Heart left ventricle (tissue), 16 donors: Measurements from ENCODE around the gene TBX20. TPM values are rescaled to one million over a fixed set of nuclear protein-coding genes. Genes with fewer than 3 reads are reported as not detected.

ENCODE experiments used
- ATAC-seq, 4 donors: fragments of 200-7000 bp; cut with Tn5 transposase; one replicate each; pipeline ENCODE4 v1.9.1; 2020 to 2022; ENCODE audit warnings: moderate library complexity in 4 of 4, mild to moderate bottlenecking in 3 of 4, moderate number of reproducible peaks in 1 of 4
- DNase-seq, 5 donors: peaks; one replicate each; pipeline ENCODE4 v3.0.0-alpha.2; 2020
- H3K27ac ChIP-seq, 12 donors: fragments of 200-600 bp; sonication (generic) in 4 of 12; one replicate each; pipeline versions ENCODE4 v1.5.0 to v1.8.0; 2016 to 2022; ENCODE audit warnings: mild to moderate bottlenecking in 2 of 12
- H3K27me3 ChIP-seq, 9 donors: fragments of 200-600 bp; sonication (generic) in 2 of 9; one replicate each; pipeline versions ENCODE4 v1.5.1 to v1.8.0; 2016 to 2022; ENCODE audit warnings: mild to moderate bottlenecking in 3 of 9
- H3K36me3 ChIP-seq, 9 donors: fragments of 200-600 bp; sonication (generic) in 2 of 9; one replicate each; pipeline versions ENCODE4 v1.5.0 to v1.8.0; 2018 to 2022; ENCODE audit warnings: mild to moderate bottlenecking in 2 of 9
- H3K4me1 ChIP-seq, 12 donors: fragments of 200-600 bp; sonication (generic) in 4 of 12; one replicate each; pipeline versions ENCODE4 v1.5.0 to v1.8.0; 2016 to 2022; ENCODE audit warnings: mild to moderate bottlenecking in 3 of 12
- H3K4me3 ChIP-seq, 12 donors: fragments of 200-600 bp; sonication (generic) in 4 of 12; one replicate each; pipeline versions ENCODE4 v1.5.0 to v1.8.0; 2017 to 2022; ENCODE audit warnings: mild to moderate bottlenecking in 9 of 12, moderate library complexity in 4 of 12
- H3K9me3 ChIP-seq, 12 donors: fragments of 200-600 bp; sonication (generic) in 4 of 12; one replicate each; pipeline versions ENCODE4 v1.5.0 to v1.8.0; 2016 to 2022; ENCODE audit warnings: mild to moderate bottlenecking in 1 of 12
- POLR2A ChIP-seq, 2 donors: fragments of 450-650 bp; IDR thresholded peaks; one replicate each; pipeline ENCODE4 v1.6.1; 2017; ENCODE audit warnings: antibody characterized with exemption in 2 of 2, mild to moderate bottlenecking in 2 of 2, moderate library complexity in 2 of 2
- WGBS, 4 donors: extraction: QIAGEN DNeasy Blood & Tissue Kit in 2 of 4; methylation state at CpG; one replicate each; pipeline versions ENCODE4 v1.1.5 to v1.1.7; 2013 to 2018; 5-methylcytosine and 5-hydroxymethylcytosine counted together
- intact Hi-C, 10 donors: fragments of 100-400 bp; cut with DNase I; formaldehyde crosslinking; loops; one replicate each; pipeline versions ENCODE4 v1.11.1 to v1.14.2; 2022
- long read RNA-seq, 3 donors: library from polyadenylated mRNA; unstranded; transcript quantifications; one replicate each; pipeline ENCODE4 v2.0.0, GENCODE V29; 2020 to 2021
- polyA plus RNA-seq, 2 donors: library from polyadenylated mRNA; stranded (reverse); fragments of 200-250 nt; gene quantifications; one replicate each; pipeline ENCODE4 v1.2.3, GENCODE V29; 2013
- total RNA-seq, 9 donors: library from RNA; depleted of rRNA in 2 of 9; stranded (reverse); fragments of >200 nt in 2 of 9; fragmentation: NEBNext Ultra II Directional in 3 of 9; extraction: Animal tissue kit (Norgen Biotek cat#: 25700) in 3 of 9; gene quantifications; one replicate each; pipeline versions ENCODE4 v1.1.0 to v1.2.4, GENCODE V29; 2016 to 2023
- TF ChIP-seq, protein P1 (sequence below), 12 donors: fragments of 200-600 bp; sonication (generic) in 4 of 12; IDR thresholded peaks; one replicate each; pipeline versions ENCODE4 v1.5.0 to v1.8.0; 2018 to 2022; ENCODE audit warnings: antibody characterized with exemption in 12 of 12, mild to moderate bottlenecking in 5 of 12
- donor health status: ischemic (EF 13 %, LVEDD 7.1; RV severe dilation, severe dysfunction).
- donor health status: healthy with polysubstance abuse.
- donor health status: DM: no; HTN: yes; CAD: no.
- donor health status: DM: no; HTN: no; CAD: no.
- donor health status: ischemic (EF 25% LVEDD 6.9; RV normal size, moderate dysfunction).
- donor health status: ischemic (EF 25% LVEDD 5.7; RV mildly dilated, moderate dysfunction).
- donor health status: healthy.
- donor health status: DM: yes; HTN: yes; CAD: no.
- donor health status: ischemic (EF 35%, LVEDD 5.7; RV mildly dilated, moderate dysfunction).
- donor health status: nonischemic (EF 11% LVEDD 7.7; RV severe dilation, severe dysfunction).
- donor health status: DM: yes; HTN: yes; CAD: no.
- donor health status: PGD.
- donor health status: ischemic (EF 29% LVEDD 5.4; RV normal size, mild dysfunction).
- donor health status: nonischemic (EF 23%, LVEDD 6.1; RV moderate dilation, normal function).

Gene TBX20, protein sequence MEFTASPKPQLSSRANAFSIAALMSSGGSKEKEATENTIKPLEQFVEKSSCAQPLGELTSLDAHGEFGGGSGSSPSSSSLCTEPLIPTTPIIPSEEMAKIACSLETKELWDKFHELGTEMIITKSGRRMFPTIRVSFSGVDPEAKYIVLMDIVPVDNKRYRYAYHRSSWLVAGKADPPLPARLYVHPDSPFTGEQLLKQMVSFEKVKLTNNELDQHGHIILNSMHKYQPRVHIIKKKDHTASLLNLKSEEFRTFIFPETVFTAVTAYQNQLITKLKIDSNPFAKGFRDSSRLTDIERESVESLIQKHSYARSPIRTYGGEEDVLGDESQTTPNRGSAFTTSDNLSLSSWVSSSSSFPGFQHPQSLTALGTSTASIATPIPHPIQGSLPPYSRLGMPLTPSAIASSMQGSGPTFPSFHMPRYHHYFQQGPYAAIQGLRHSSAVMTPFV
- total RNA-seq (100 to 1,000 TPM in 7 of 9 donors, 10 to 100 TPM in 2; 84.8 to 155 (median 127) TPM), polyA plus RNA-seq (10 to 100 TPM in 1 of 2 donors, 1 to 10 TPM in 1; 5.1 to 30.8 TPM)
- long read RNA-seq, donor 1, partial matches to known transcripts, result 1 of 9 reads
- long read RNA-seq, donor 1, other reads (novel, unspliced or antisense), result 8 of 9 reads
- long read RNA-seq, donor 2, partial matches to known transcripts, result 1 of 18 reads
- long read RNA-seq, donor 2, other reads (novel, unspliced or antisense), result 17 of 18 reads
- long read RNA-seq, donor 3, partial matches to known transcripts, result 0 of 3 reads
- long read RNA-seq, donor 3, other reads (novel, unspliced or antisense), result 3 of 3 reads

DNA sequence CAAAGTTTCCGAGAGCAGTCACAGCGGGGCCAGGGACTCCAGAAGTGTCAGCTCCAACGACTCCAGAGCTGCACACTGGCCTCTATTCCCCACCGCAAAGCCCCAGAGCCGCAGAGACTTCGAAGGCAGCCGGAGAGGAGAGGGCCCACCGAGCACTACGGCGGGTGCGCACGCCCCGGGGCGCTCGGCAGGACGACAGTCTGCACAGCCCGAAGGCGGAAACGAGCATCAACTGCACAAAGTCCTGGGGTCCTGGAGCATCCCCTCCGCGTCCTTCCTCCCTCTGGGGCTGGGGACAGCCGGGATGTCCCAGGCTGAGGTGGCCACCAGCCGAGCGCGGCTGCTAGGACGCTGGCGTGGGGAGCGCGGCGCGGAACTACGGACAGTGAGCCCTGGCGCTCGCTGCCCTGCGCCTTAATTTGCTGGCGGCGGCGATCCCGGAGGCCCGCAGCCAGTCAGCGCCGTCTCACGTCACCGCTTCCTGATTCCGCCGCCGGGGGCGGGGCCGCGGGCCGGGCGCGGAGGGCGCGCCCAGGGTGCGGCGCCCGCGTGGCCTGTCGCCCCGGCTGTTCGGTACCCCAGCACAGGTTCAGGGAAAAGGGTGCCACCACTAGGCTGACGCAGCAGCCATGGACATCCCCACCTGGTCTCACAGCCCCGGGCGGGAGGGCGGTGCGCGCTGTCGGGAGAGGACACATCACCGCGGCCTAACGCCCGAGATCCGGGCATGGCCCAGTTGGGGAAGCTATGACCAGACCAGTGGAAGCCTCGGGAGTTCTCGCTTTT is at the start of gene TBX20:
TBX20 (minus strand) TSS at position 391 of the 786 bp plus-strand sequence. CDS start 480 bp downstream, outside the sequence.
- H3K27me3 ChIP-seq, result peaks cover 0 to 100% (median 21%) of the 10 kb centered on the region in 9 donors
- H3K27ac ChIP-seq, result peak within 1 kb of the TSS; percentile 83 to 97 (median 90)
- intact Hi-C loops, result loop anchor here in 9 of 10 donors (2.0 to 10.0 kb wide), 8 partner anchors 121 to 271 kb away; no protein-coding TSS in a partner anchor
- H3K4me1 ChIP-seq, result peaks cover 0 to 24% (median 3%) of the 10 kb centered on the region in 12 donors
- peak; percentile 45 to 95 for TF ChIP-seq POLR2A (IDR thresholded peaks at IDR 0.05)
- TF ChIP-seq, protein P1, sequence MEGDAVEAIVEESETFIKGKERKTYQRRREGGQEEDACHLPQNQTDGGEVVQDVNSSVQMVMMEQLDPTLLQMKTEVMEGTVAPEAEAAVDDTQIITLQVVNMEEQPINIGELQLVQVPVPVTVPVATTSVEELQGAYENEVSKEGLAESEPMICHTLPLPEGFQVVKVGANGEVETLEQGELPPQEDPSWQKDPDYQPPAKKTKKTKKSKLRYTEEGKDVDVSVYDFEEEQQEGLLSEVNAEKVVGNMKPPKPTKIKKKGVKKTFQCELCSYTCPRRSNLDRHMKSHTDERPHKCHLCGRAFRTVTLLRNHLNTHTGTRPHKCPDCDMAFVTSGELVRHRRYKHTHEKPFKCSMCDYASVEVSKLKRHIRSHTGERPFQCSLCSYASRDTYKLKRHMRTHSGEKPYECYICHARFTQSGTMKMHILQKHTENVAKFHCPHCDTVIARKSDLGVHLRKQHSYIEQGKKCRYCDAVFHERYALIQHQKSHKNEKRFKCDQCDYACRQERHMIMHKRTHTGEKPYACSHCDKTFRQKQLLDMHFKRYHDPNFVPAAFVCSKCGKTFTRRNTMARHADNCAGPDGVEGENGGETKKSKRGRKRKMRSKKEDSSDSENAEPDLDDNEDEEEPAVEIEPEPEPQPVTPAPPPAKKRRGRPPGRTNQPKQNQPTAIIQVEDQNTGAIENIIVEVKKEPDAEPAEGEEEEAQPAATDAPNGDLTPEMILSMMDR (IDR thresholded peaks at IDR 0.05), result no peak
- peak; percentile 77 to 91 (median 88) for DNase-seq
- H3K4me3 ChIP-seq, result peak within 1 kb of the TSS; percentile 47 to 90 (median 74)
- ATAC-seq, result peak; percentile 38 to 89 (median 79)
- no peaks in the 10 kb centered on the region for H3K9me3 ChIP-seq
- H3K36me3 ChIP-seq, result peaks cover 0 to 11% (median 0%) of the 10 kb centered on the region in 9 donors
- WGBS, 4 donors, result 1 to 2% (median 1%) methylated on average over 60 to 76 of the region's 76 CpGs

DNA sequence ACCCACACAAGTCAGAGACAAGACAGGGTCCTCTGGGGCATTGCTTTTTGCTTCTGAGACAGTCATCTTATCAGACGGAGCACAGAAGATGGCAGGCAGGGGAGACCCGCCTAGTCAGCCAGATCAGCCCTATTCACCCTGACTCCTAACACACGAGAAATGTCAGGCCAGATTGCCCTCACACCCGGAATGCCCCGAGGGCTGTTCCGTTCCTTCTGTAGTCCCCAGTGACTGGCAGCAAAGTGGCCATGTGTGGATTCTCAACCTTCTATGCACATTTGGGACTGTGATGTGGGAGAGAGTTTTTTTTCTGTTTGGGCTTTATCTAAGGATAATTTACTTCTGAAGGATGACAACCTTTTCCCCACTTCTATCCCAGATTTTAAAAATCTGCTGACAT is 35.5 kb upstream of the TBX20 start:
- Histone ChIP-seq H3K9me3 (peaks cover 0 to 27% (median 0%) of the 10 kb centered on the region in 12 donors), H3K36me3 (no peaks in the 10 kb centered on the region), H3K27ac (no peak overlapping the region), H3K4me1 (peaks cover 0 to 5% (median 0%) of the 10 kb centered on the region in 12 donors), H3K27me3 (no peaks in the 10 kb centered on the region), H3K4me3 (no peak overlapping the region)
- 71 to 84% (median 75%) methylated on average over 6 of the region's 6 CpGs for whole genome bisulfite sequencing, 4 donors
- intact Hi-C loops, result no loop called here
- ATAC-seq (no peak), DNase-seq (no peak)
- TF ChIP-seq, protein P1 (IDR thresholded peaks at IDR 0.05), result no peak
- TF ChIP-seq POLR2A (IDR thresholded peaks at IDR 0.05), result no peak

DNA sequence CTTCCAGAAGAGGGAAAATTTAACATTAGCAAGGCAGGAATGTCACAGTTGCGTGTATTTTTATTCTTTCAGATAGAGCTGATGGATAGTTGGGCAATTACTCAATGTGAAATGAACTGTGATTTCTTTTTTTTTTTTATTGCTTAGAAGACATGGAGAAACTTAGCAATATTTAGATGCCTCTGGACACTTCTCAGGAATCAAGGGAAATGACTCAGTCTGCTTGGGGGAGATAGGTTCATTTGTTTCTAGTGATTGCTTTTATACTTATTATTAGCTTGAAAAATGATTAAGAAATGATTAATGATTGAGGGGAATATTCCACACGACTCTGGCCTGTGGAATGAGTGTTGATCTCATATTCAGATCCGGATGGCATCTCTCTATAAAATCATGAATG is 33.1 kb upstream of the TBX20 start:
- no peak for TF ChIP-seq POLR2A (IDR thresholded peaks at IDR 0.05)
- TF ChIP-seq, protein P1 (IDR thresholded peaks at IDR 0.05), result no peak
- ATAC-seq (no peak), DNase-seq (no peak)
- peaks cover 0 to 9% (median 0%) of the 10 kb centered on the region in 12 donors for H3K9me3 ChIP-seq
- 61 to 83% (median 80%) methylated on average over 3 of the region's 3 CpGs for WGBS, 4 donors
- intact Hi-C loops, result no loop called here
- no peaks in the 10 kb centered on the region for H3K36me3 ChIP-seq
- no peak overlapping the region for H3K27ac ChIP-seq
- H3K4me1 ChIP-seq, result peaks cover 0 to 8% (median 0%) of the 10 kb centered on the region in 12 donors
- no peaks in the 10 kb centered on the region for H3K27me3 ChIP-seq
- H3K4me3 ChIP-seq, result no peak overlapping the region
